ENCODE results near the gene LPAR1. TPM values are rescaled to one million over a fixed set of nuclear protein-coding genes. Genes with fewer than 3 reads are reported as not detected.

LPAR1 gene
- total RNA-seq, 2 donors from 2014 or later: 20.2 to 48.2 TPM

GRCh38 chr9:110892689-110893088 is 145.6 kb downstream of the LPAR1 start:
- H3K27ac ChIP-seq: no peak overlapping the region
- H3K36me3 ChIP-seq: no peaks in the 10 kb centered on the region
- no peaks in the 10 kb centered on the region for H3K9me3 ChIP-seq
- no peaks in the 10 kb centered on the region for H3K27me3 ChIP-seq
- TF ChIP-seq CTCF (IDR thresholded peaks at IDR 0.05): no peak
- H3K4me1 ChIP-seq: peaks cover 0 to 5% of the 10 kb centered on the region in 2 donors
- DNase-seq (ENCODE audit: low spot score): no peak
- H3K4me3 ChIP-seq: no peak overlapping the region

GRCh38 chr9:110891760-110892159 is 146.5 kb downstream of the LPAR1 start:
- DNase-seq (ENCODE audit: low spot score): no peak
- TF ChIP-seq CTCF (IDR thresholded peaks at IDR 0.05): no peak
- H3K4me1 ChIP-seq: peaks cover 0 to 5% of the 10 kb centered on the region in 2 donors
- no peak overlapping the region for H3K4me3 ChIP-seq
- H3K36me3 ChIP-seq: no peaks in the 10 kb centered on the region
- H3K27me3 ChIP-seq: no peaks in the 10 kb centered on the region
- no peaks in the 10 kb centered on the region for H3K9me3 ChIP-seq
- H3K27ac ChIP-seq: no peak overlapping the region

- Histone ChIP-seq H3K36me3 (no peaks in the 10 kb centered on the region), H3K27ac (no peak overlapping the region)
Observed at GRCh38 chr9:110890416-110890815, 147.9 kb downstream of the LPAR1 start.

GRCh38 chr9:110887276-110887675 is 151.0 kb downstream of the LPAR1 start:
- H3K27me3 ChIP-seq: no peaks in the 10 kb centered on the region
- TF ChIP-seq CTCF (IDR thresholded peaks at IDR 0.05): no peak
- no peaks in the 10 kb centered on the region for H3K36me3 ChIP-seq
- H3K4me1 ChIP-seq: no peaks in the 10 kb centered on the region
- H3K9me3 ChIP-seq: no peaks in the 10 kb centered on the region
- H3K4me3 ChIP-seq: no peak overlapping the region
- no peak for DNase-seq (ENCODE audit: low spot score)
- no peak overlapping the region for H3K27ac ChIP-seq

More at GRCh38 chr9:110890416-110890815, 147.9 kb downstream of the LPAR1 start:
- no peak for DNase-seq (ENCODE audit: low spot score)
- H3K27me3 ChIP-seq: no peaks in the 10 kb centered on the region
- TF ChIP-seq CTCF (IDR thresholded peaks at IDR 0.05): no peak
- H3K9me3 ChIP-seq: no peaks in the 10 kb centered on the region
- peaks cover 0 to 5% of the 10 kb centered on the region in 2 donors for H3K4me1 ChIP-seq
- no peak overlapping the region for H3K4me3 ChIP-seq

- H3K4me3 ChIP-seq: no peak overlapping the region
- no peaks in the 10 kb centered on the region for H3K27me3 ChIP-seq
- H3K36me3 ChIP-seq: no peaks in the 10 kb centered on the region
- no peak for DNase-seq (ENCODE audit: low spot score)
- peak overlapping the region in 1 of 2 donors; percentile 29 for H3K27ac ChIP-seq
- H3K9me3 ChIP-seq: no peaks in the 10 kb centered on the region
- H3K4me1 ChIP-seq: no peaks in the 10 kb centered on the region
- no peak for TF ChIP-seq CTCF (IDR thresholded peaks at IDR 0.05)
Observed at GRCh38 chr9:110886832-110887231, 151.4 kb downstream of the LPAR1 start.

GRCh38 chr9:110880189-110880588 is 158.1 kb downstream of the LPAR1 start:
- no peaks in the 10 kb centered on the region for H3K9me3 ChIP-seq
- H3K4me3 ChIP-seq: no peak overlapping the region
- no peak for DNase-seq (ENCODE audit: low spot score)
- H3K27me3 ChIP-seq: no peaks in the 10 kb centered on the region
- no peak for TF ChIP-seq CTCF (IDR thresholded peaks at IDR 0.05)
- H3K27ac ChIP-seq: no peak overlapping the region
- H3K4me1 ChIP-seq: no peaks in the 10 kb centered on the region
- H3K36me3 ChIP-seq: peaks cover 4% of the 10 kb centered on the region
